KMS-11 (cell line): ENCODE measurements around the gene SPDYE17.
"Not testable (repeated sequence)": the region's sequence is repeated elsewhere in the genome, so short reads cannot be mapped to it uniquely, and the experiment has no call there.

Source experiments
- H2AFZ ChIP-seq: fragments of 200-600 bp; sonication (generic); 2 replicates; pipeline ENCODE4 v1.6.1; 2016; ENCODE audit warnings: antibody characterized with exemption, mixed run types, low read depth
- H3K27ac ChIP-seq: fragments of 200-600 bp; sonication (generic); 2 replicates; pipeline ENCODE4 v1.6.1; 2016; ENCODE audit warnings: mild to moderate bottlenecking, mixed run types
- H3K27me3 ChIP-seq: fragments of 200-600 bp; sonication (generic); 2 replicates; pipeline ENCODE4 v1.6.1; 2017; ENCODE audit warnings: mild to moderate bottlenecking, low read depth, mixed run types, moderate library complexity; ENCODE audit not compliant: insufficient read depth
- H3K36me3 ChIP-seq: fragments of 200-600 bp; sonication (generic); 2 replicates; pipeline ENCODE4 v1.6.1; 2017; ENCODE audit warnings: mild to moderate bottlenecking, mixed run types; ENCODE audit not compliant: insufficient read depth
- H3K4me1 ChIP-seq: fragments of 200-600 bp; sonication (generic); 2 replicates; pipeline ENCODE4 v1.6.1; 2016; ENCODE audit warnings: mild to moderate bottlenecking, low read depth, mixed run types; ENCODE audit not compliant: poor library complexity, severe bottlenecking
- H3K4me2 ChIP-seq: fragments of 200-600 bp; sonication (generic); 2 replicates; pipeline ENCODE4 v1.7.0; 2016; ENCODE audit warnings: mild to moderate bottlenecking, mixed run types
- H3K4me3 ChIP-seq: fragments of 200-600 bp; sonication (generic); IDR thresholded peaks from 2 replicates; pipeline ENCODE4 v1.6.1; 2017; ENCODE audit warnings: low read depth, low read length, mixed read lengths; ENCODE audit not compliant: insufficient read depth
- H3K79me2 ChIP-seq: fragments of 200-600 bp; sonication (generic); 2 replicates; pipeline ENCODE4 v1.6.1; 2016; ENCODE audit warnings: low read depth, mixed run types; ENCODE audit not compliant: insufficient read depth
- H3K9ac ChIP-seq: fragments of 200-600 bp; sonication (generic); 2 replicates; pipeline ENCODE4 v1.6.1; 2016; ENCODE audit warnings: mild to moderate bottlenecking, mixed run types
- H4K20me1 ChIP-seq: fragments of 200-600 bp; sonication (generic); 2 replicates; pipeline ENCODE4 v1.6.1; 2016; ENCODE audit warnings: mild to moderate bottlenecking, mixed run types; ENCODE audit not compliant: insufficient read depth

The SPDYE17 gene

GRCh38 chr7:77026349-77026748 is 5.8 kb downstream of the SPDYE17 start:
- H3K27ac ChIP-seq, H3K4me1 ChIP-seq, H3K4me3 ChIP-seq, H3K36me3 ChIP-seq, H3K27me3 ChIP-seq, H4K20me1 ChIP-seq, H3K9ac ChIP-seq, H3K79me2 ChIP-seq, H3K4me2 ChIP-seq, H2AFZ ChIP-seq: not testable (repeated sequence)

DNA sequence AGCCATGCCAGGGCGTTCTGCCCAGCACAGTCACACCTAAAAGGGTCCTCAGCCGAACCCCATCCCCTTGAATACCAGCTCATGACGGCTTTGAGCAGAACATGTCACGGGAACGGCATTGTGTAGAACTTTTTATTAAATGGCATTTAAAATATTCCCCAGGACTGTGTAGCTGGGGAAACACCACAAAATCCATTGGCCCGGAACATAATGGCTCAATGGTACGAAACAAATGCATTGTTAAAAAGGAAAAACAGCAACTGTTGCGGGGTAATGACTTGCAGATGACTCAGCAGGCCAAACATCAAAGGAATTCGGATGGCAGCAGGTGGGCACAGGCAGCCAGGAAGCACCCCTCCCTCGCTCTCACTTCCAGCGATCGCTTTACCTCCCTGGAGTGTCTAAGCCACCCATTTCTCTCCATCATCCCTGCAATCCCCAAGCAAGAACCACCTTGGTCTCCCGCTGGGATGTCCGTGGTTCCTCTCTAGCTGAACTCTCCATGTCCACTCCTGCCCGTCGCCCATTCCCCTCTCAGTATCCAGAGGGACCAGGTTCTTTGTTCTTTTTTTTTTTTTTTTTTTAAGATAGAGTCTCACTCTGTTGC is 22.0 kb downstream of the SPDYE17 start:
- H3K4me3 ChIP-seq, H3K27ac ChIP-seq, H3K27me3 ChIP-seq, H2AFZ ChIP-seq, H3K36me3 ChIP-seq, H3K4me2 ChIP-seq, H3K79me2 ChIP-seq, H3K9ac ChIP-seq, H4K20me1 ChIP-seq: not testable (repeated sequence)
- H3K4me1 ChIP-seq, result peaks cover 20% of the 10 kb centered on the region

DNA sequence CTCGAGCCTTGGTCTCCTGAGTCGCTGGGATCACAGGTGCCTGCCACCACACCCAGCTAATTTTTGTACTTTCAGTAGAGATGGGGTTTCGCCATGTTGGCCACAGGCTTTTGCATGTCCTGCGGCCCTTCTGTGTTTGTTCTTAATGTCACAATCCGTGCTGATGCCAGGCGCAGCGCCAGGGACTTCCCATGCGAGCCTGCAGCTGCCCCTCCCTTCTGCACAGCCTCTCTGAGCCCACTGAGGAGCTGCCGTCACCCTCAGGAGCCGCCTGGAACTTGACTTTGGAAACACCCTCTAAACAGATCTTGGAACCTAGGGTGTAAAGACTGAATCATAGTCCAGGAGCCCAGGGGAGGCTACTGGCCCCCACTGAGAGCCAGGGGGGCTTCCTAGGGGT is 24.2 kb downstream of the SPDYE17 start:
- not testable (repeated sequence) for H3K4me3 ChIP-seq, H3K36me3 ChIP-seq, H3K27me3 ChIP-seq, H3K79me2 ChIP-seq, H4K20me1 ChIP-seq
- Histone ChIP-seq H2AFZ (peak overlapping the region; percentile 59; the same call in 1 of the 2 replicates), H3K4me1 (peaks cover 20% of the 10 kb centered on the region), H3K27ac (peak overlapping the region; percentile 94), H3K9ac (peak overlapping the region; percentile 59; the same call in 1 of the 2 replicates), H3K4me2 (peak overlapping the region; percentile 57; the same call in 1 of the 2 replicates)

GRCh38 chr7:77006127-77007110 is 25.7 kb downstream of the SPDYE17 start:
- H3K9ac ChIP-seq, result peak overlapping the region; percentile 59; the same call in 1 of the 2 replicates
- not testable (repeated sequence) for H3K79me2 ChIP-seq, H3K4me2 ChIP-seq, H3K4me3 ChIP-seq, H3K27me3 ChIP-seq, H2AFZ ChIP-seq, H4K20me1 ChIP-seq, H3K36me3 ChIP-seq
- H3K4me1 ChIP-seq, result peaks cover 20% of the 10 kb centered on the region
- H3K27ac ChIP-seq, result peak overlapping the region; percentile 94

DNA sequence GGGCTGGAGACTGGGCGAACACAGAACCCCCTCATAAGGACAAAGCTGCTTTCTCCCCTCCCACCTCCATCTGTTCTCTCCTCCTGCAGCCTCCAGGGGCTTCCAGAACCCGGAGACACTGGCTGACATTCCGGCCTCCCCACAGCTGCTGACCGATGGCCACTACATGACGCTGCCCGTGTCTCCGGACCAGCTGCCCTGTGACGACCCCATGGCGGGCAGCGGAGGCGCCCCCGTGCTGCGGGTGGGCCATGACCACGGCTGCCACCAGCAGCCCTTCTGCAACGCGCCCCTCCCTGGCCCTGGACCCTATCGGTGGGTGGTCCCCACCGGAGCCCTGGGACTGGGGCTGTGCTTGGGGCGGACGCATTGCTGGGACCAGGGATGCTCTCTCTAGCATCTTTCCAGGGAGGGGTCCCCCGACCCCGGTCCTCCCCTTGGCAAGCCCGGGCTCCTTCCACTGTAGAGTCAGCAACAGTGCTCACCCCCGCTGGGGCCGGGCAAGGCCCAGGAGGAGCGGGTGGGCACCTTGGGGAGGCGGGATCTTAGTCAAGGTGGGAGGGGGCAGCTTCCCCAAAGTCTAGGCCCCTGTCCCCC is 26.6 kb downstream of the SPDYE17 start:
- not testable (repeated sequence) for H3K27me3 ChIP-seq, H3K27ac ChIP-seq, H3K36me3 ChIP-seq, H4K20me1 ChIP-seq, H3K4me2 ChIP-seq, H2AFZ ChIP-seq, H3K79me2 ChIP-seq, H3K4me3 ChIP-seq, H3K9ac ChIP-seq
- peaks cover 20% of the 10 kb centered on the region for H3K4me1 ChIP-seq

GRCh38 chr7:77004151-77004550 is 28.0 kb downstream of the SPDYE17 start:
- peaks cover 20% of the 10 kb centered on the region for H3K4me1 ChIP-seq
- H2AFZ ChIP-seq, H3K27ac ChIP-seq, H3K4me2 ChIP-seq, H3K79me2 ChIP-seq, H3K27me3 ChIP-seq, H4K20me1 ChIP-seq, H3K9ac ChIP-seq, H3K4me3 ChIP-seq, H3K36me3 ChIP-seq: not testable (repeated sequence)

DNA sequence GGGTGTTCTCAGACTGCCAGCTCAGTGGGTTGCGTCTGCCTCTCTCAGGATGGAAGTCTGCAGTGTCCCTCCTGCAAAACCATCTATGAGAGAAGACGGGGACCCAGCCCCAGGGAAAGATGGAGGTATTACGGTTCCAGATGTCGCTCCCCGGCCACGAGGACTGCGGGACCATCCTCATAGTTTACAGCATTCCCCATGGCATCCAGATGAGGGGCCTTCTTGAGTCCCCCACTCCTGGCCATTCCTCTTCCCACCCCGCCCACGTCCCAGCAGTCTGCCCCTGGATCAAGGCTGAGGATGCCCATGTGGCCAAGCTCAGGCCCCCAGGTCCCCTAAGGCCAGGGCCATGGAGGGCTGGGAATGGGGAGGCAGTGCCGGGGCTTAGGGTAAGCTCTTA is 28.9 kb downstream of the SPDYE17 start:
- H3K79me2 ChIP-seq, H4K20me1 ChIP-seq, H3K27me3 ChIP-seq, H3K4me2 ChIP-seq, H2AFZ ChIP-seq, H3K9ac ChIP-seq, H3K36me3 ChIP-seq, H3K4me3 ChIP-seq, H3K27ac ChIP-seq: not testable (repeated sequence)
- peaks cover 15% of the 10 kb centered on the region for H3K4me1 ChIP-seq

- not testable (repeated sequence) for H3K4me2 ChIP-seq, H3K27me3 ChIP-seq, H3K4me3 ChIP-seq, H3K79me2 ChIP-seq, H3K27ac ChIP-seq, H2AFZ ChIP-seq, H4K20me1 ChIP-seq, H3K36me3 ChIP-seq, H3K9ac ChIP-seq
- peaks cover 14% of the 10 kb centered on the region for H3K4me1 ChIP-seq
These were observed 29.4 kb downstream of the SPDYE17 start for GRCh38 chr7:77002678-77003233.

- H3K9ac ChIP-seq, H2AFZ ChIP-seq, H3K4me1 ChIP-seq: not testable (repeated sequence)
These were observed 30.1 kb downstream of the SPDYE17 start for GRCh38 chr7:77002104-77002503.

More at GRCh38 chr7:77002104-77002503, 30.1 kb downstream of the SPDYE17 start:
- H4K20me1 ChIP-seq, H3K79me2 ChIP-seq, H3K36me3 ChIP-seq, H3K4me2 ChIP-seq, H3K4me3 ChIP-seq, H3K27ac ChIP-seq, H3K27me3 ChIP-seq: not testable (repeated sequence)
